ENCODE measurements around the gene SPIRE1. TPM values are rescaled to one million over a fixed set of nuclear protein-coding genes. Genes with fewer than 3 reads are reported as not detected.

SPIRE1 gene
- total RNA-seq, 1 experiment from 2014 or later: 16.6 TPM

DNA sequence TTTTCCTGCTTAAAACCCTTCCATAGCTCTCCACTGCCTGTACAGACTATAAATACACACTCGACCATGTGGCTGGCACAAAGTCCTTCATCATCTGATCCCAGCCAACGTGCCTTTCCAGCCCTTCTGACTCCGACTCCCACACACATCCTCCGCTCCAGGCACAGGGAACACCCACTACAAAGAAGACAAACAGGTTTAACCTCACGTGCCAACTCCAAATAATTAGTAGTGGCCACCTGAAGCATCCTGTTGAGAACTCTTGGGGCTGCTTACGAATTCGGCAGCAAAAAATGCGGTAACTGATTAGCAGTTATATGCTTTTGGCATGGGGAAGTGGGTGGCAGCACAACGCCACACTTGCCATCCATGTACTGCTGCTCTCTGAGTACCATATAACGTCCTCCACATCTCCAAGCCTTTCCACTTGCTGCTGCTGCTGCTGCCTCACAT, 12.1 kb downstream of the SPIRE1 start:
- Histone ChIP-seq H2BK5ac (ENCODE audit: insufficient read length, low read length) (no peak overlapping the region), H2AFZ (ENCODE audit: low read length) (no peak overlapping the region), H3K56ac (ENCODE audit: insufficient read length, low read depth, low read length) (no peak overlapping the region), H3K14ac (ENCODE audit: insufficient read depth, low read length) (peak overlapping the region; percentile 21; the same call in 1 of the 2 replicates), H3K9ac (ENCODE audit: extremely low read depth, insufficient read length, low read length) (no peak overlapping the region), H2AK5ac (ENCODE audit: insufficient read length, low read length) (no peak overlapping the region), H2BK15ac (ENCODE audit: low read depth, low read length) (no peak overlapping the region), H3K79me1 (ENCODE audit: insufficient read depth, low read depth, low read length, poor library complexity, severe bottlenecking) (no peaks in the 10 kb centered on the region), H3K4me2 (ENCODE audit: insufficient read depth, insufficient read length, low read length) (no peak overlapping the region), H4K5ac (ENCODE audit: insufficient read length, low read depth, low read length) (no peak overlapping the region), H4K8ac (replicated peaks; ENCODE audit: insufficient read length, low read depth, low read length) (no peak overlapping the region), H3K27ac (ENCODE audit: insufficient read length, low read depth, low read length) (no peak overlapping the region), H3T11ph (ENCODE audit: low read length) (no peak overlapping the region), H3K4me1 (ENCODE audit: insufficient read depth, low read length) (peaks cover 6% of the 10 kb centered on the region; the same call in 1 of the 2 replicates), H3K23me2 (ENCODE audit: insufficient read length, low read depth, low read length, poor library complexity, severe bottlenecking) (no peaks in the 10 kb centered on the region), H3K4ac (ENCODE audit: low read depth, low read length) (no peak overlapping the region), H2BK20ac (ENCODE audit: low read depth, low read length, poor library complexity, severe bottlenecking) (no peak overlapping the region), H4K20me1 (ENCODE audit: control insufficient read depth, insufficient read depth, insufficient read length) (no peaks in the 10 kb centered on the region), H3K79me2 (ENCODE audit: insufficient read depth, low read length) (no peaks in the 10 kb centered on the region; the same call in 1 of the 2 replicates), H2BK12ac (ENCODE audit: insufficient read length, low read depth, low read length) (no peak overlapping the region), H4K91ac (ENCODE audit: insufficient read length, low read depth, low read length) (no peak overlapping the region), H3K23ac (ENCODE audit: insufficient read length, low read depth, low read length) (no peak overlapping the region), H3K9me3 (ENCODE audit: control insufficient read depth, low read depth, low read length) (no peaks in the 10 kb centered on the region), H2BK120ac (ENCODE audit: low read depth, low read length, poor library complexity, severe bottlenecking) (no peak overlapping the region), H3K27me3 (ENCODE audit: insufficient read depth, low read length) (no peaks in the 10 kb centered on the region), H3K18ac (ENCODE audit: insufficient read length, low read depth, low read length) (no peak overlapping the region)
- no CpG with 5 or more reads among the region's 10 CpGs for WGBS (ENCODE audit: extremely low coverage, insufficient read length, low lambda C conversion rate)
- H3K4me3 Mint-ChIP-seq: no peak overlapping the region
- peaks cover 32 to 33% of the 10 kb centered on the region in 2 experiments for H3K4me1 Mint-ChIP-seq
- H3K9me3 Mint-ChIP-seq: no peaks in the 10 kb centered on the region; a peak in 1 of 5 replicates
- peak overlapping the region; percentile 0 to 33 (median 4); a peak in 3 of 7 replicates for H3K27ac Mint-ChIP-seq
- no peak for DNase-seq
- H3K36me3 Mint-ChIP-seq (ENCODE audit: insufficient read depth in 1 of 3, low read depth in 3 of 3): no peaks in the 10 kb centered on the region
- no peaks in the 10 kb centered on the region for H3K27me3 Mint-ChIP-seq (ENCODE audit: low read depth)
- TF ChIP-seq, protein P1, sequence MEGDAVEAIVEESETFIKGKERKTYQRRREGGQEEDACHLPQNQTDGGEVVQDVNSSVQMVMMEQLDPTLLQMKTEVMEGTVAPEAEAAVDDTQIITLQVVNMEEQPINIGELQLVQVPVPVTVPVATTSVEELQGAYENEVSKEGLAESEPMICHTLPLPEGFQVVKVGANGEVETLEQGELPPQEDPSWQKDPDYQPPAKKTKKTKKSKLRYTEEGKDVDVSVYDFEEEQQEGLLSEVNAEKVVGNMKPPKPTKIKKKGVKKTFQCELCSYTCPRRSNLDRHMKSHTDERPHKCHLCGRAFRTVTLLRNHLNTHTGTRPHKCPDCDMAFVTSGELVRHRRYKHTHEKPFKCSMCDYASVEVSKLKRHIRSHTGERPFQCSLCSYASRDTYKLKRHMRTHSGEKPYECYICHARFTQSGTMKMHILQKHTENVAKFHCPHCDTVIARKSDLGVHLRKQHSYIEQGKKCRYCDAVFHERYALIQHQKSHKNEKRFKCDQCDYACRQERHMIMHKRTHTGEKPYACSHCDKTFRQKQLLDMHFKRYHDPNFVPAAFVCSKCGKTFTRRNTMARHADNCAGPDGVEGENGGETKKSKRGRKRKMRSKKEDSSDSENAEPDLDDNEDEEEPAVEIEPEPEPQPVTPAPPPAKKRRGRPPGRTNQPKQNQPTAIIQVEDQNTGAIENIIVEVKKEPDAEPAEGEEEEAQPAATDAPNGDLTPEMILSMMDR (conservative IDR thresholded peaks at IDR 0.05): no peak

Data from H9 (cell line).